Raji (cell line): Measurements from ENCODE around the gene PPP4R4.

ENCODE experiments used
- POLR2A ChIP-seq: IDR thresholded peaks from 2 replicates; pipeline ENCODE4 v1.6.1; 2011; ENCODE audit warnings: low read depth, low read length, control low read depth; ENCODE audit not compliant: insufficient read depth

Gene PPP4R4

DNA sequence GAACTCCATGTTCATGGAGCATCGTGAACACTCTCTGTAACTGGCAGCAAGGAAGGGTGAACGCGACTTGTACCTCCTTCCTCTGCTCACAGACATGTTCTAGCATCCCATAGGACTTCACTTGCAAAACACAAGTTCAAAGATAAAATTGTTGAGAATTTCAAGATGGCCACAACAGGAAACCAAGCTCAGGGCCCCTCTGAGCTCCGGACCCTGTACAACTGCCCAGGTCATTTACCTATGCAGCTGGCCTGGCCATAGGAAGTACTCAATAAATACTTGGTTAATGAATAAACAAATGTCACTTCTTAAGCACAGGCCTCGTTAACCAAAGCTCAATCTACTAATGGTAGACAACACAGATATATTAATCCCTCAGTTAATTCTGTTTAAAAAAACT, 11.7 kb upstream of the PPP4R4 start:
- TF ChIP-seq POLR2A = no peak

GRCh38 chr14:94163796-94164195, 10.3 kb upstream of the PPP4R4 start:
- TF ChIP-seq POLR2A = no peak

DNA sequence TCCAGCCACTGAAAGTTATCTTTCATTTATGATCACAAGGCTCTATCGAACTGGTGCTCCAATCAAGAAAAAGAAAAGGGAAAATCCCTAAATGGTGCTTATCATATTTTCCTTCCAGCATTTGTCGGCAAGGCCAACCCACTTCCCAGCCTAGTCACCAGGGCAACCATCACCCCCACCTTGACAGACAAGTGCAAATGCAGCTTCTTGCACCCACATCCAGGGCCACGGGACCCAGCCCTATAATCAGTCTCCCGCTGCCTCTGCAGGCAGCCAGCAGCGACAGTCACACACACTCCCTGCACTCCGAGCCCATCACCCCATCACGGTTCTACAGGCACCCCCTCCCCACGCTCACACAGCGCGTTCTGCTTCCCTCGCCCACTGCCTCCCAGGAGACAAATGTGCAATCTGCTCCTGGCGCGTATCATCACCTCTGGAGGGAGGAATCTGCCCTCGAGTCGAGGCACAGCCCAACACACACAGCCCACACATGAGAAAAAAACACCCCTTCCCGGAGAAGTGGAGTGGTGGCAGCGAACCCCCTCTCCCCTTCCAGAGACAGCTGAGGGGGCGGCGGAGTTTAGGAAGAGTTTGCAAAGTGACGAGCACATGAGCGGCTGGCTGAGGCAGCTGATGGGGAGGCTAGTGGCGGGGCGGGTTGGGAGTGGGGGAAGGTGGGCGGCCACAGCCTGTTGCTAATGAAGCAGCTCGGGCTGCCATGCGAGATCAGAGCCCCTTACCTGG, 9.3 kb upstream of the PPP4R4 start:
- TF ChIP-seq POLR2A = no peak

DNA sequence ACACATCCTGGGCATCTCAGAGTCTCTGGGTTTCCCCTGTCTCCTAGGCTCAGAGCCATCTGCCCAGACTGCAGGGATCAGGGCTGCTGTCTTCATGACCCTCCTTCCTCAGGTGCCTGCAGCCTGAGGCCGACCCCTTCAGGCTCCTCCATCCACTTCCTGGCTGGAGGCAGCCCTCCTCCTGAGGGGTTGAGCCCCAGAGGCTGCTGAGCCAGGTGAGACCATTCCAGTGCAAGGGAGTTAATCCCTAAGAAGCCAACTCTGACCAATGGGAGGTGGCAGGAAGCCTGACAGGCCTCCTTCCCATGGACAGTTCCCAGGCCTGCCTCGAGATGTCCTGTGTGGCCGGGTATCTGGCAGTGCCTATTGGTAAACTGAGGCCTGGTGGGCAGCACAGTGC, 8.4 kb upstream of the PPP4R4 start:
- TF ChIP-seq POLR2A = no peak

- no peak for TF ChIP-seq POLR2A
Measured at GRCh38 chr14:94170136-94170535, 4.0 kb upstream of the PPP4R4 start.

DNA sequence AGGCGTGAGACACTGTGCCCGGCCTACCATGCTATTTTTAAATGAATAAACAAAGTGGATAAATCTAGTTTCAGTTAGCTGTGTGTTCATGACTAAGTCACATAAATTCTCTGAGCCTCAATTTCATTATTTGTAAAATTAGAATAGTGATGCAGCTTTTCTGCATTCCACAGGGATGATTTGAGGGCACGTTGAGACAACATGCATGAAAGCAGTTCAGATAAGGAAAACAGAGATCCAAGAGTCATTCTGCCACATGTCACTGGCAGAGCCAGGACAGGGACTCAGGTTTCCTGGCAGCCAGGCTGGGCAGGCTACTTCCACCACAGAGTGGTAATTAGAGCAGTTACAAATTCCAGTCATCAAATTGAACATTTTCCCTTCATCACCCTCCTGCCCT, 2.9 kb upstream of the PPP4R4 start:
- TF ChIP-seq POLR2A = no peak

- no peak for TF ChIP-seq POLR2A
Measured at GRCh38 chr14:94172545-94172944, 1.6 kb upstream of the PPP4R4 start.

DNA sequence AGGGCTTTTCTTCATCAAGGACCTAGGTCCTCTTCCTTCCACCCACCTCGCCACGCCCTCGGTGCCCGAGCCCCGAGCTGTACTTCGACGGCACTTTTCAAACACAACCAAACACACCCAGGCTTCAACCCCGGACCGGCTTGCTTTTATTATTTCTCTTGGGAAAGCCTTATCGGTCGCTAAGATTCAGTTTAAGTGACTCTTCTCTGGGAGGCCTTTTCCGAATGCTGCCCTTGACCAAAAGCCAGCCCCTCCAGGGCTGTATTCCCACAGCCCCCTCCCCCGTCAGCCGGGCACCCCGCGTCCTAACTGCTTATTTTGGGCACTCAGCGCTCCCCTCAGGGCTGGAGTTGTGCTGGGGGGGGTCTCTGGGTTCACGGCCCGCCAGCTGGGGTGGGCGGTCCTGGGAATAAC, 644 bp upstream of the PPP4R4 start:
- TF ChIP-seq POLR2A = no peak

DNA sequence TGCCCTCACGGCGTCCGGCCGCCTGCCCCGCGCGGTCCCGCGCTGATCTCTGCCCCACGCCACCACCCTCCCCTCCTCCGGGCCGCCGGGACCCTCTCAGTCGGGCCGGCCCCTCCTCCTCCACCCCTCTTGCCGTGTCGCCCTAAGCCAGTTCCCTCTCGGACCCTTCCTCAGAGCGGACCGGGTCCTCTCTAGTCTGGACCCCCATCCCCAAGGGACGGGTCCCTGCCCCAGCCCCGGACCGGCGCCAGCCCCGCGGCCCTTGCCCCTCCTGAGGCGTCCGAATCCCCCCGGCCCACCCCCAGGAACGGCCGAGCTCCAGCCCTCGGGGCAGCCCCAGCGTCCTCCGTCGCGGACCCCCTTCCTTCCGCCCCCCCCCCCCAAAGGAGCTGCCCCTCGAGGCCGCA, 485 bp downstream of the PPP4R4 start:
- no peak for TF ChIP-seq POLR2A

DNA sequence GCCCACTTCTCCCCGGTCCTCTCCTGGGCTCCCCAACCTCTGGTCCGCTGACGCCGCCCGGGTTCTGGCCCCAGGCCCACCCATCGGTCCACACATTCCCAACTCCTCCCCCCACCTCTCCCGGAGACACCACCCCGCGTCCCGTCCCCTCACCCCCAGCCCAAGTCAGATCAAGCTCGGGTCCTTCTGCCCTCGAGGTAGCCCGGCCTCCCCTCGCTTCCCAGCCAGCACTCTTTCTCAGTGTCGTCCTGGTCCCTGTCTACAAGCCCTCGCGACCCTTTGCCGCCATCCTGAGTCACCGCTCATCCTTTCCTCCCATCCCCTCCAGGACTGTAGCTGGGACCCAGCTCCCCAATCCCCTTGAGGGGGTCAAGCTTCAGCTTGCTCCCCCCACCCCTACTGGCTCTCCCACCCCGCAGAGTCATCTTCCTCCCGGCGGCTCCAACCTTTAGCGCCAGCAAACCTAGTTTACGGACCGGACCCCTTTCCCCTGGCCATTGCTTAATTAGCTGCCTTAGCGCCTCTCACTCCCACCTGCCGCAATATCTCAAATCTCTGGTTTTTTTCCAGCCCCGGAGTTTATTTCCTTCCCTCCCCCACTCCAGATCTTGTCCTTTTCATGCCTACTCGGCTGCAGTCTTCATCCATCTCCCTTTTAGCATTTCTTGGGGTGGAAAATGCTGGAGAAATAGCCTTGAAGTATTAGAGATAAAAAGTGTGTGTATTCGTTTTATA, 1.1 kb downstream of the PPP4R4 start:
- TF ChIP-seq POLR2A = no peak

GRCh38 chr14:94175747-94176146, 1.6 kb downstream of the PPP4R4 start:
- TF ChIP-seq POLR2A = no peak

DNA sequence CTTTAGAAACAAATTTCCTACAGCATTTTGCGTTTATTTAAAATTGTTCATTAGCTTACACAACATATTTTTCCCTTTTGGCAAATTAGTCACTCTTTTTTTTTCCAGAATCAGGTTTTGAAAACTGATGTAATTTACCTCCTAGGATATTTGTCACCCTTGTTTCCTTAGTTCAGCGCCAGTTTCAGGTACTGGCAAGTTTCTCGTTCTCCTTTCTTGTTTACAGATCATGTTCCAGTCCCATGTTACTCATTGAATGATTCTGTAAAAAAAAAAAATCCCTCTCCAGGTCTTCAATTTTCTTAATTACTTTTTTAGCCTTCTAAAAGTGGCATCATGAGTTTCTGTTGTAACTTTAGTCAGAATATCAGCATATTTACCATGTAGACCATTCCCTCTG, 2.7 kb downstream of the PPP4R4 start:
- no peak for TF ChIP-seq POLR2A

DNA sequence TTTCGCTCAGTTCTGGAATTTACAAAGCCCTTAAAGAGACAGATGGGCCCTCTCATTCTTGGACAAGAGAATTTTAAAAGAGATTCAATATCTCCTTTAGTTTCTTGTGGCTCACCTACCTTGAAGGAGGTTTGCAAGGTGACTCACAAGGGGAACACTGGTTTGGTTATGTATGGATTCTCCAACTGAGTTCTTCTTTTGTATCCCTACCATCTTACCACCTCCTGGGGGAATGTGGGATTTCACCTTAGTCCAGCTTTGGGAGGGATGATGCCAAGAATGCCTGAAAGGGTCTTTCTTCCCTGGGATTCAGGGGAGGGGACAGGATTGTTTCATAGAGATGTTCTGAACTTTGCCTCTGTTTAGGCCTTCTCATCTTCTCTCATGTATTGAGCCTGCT, 3.7 kb downstream of the PPP4R4 start:
- no peak for TF ChIP-seq POLR2A

GRCh38 chr14:94179244-94179643, 5.1 kb downstream of the PPP4R4 start:
- no peak for TF ChIP-seq POLR2A

- TF ChIP-seq POLR2A = no peak
Measured at GRCh38 chr14:94180655-94181271, 6.6 kb downstream of the PPP4R4 start.

- TF ChIP-seq POLR2A = no peak
Measured at GRCh38 chr14:94181835-94182234, 7.7 kb downstream of the PPP4R4 start.

GRCh38 chr14:94192536-94192935, 18.4 kb downstream of the PPP4R4 start:
- no peak for TF ChIP-seq POLR2A

- no peak for TF ChIP-seq POLR2A
Measured at GRCh38 chr14:94193776-94194175, 19.7 kb downstream of the PPP4R4 start.
